Measurements from ENCODE around the gene PAMR1.

PAMR1 gene

DNA sequence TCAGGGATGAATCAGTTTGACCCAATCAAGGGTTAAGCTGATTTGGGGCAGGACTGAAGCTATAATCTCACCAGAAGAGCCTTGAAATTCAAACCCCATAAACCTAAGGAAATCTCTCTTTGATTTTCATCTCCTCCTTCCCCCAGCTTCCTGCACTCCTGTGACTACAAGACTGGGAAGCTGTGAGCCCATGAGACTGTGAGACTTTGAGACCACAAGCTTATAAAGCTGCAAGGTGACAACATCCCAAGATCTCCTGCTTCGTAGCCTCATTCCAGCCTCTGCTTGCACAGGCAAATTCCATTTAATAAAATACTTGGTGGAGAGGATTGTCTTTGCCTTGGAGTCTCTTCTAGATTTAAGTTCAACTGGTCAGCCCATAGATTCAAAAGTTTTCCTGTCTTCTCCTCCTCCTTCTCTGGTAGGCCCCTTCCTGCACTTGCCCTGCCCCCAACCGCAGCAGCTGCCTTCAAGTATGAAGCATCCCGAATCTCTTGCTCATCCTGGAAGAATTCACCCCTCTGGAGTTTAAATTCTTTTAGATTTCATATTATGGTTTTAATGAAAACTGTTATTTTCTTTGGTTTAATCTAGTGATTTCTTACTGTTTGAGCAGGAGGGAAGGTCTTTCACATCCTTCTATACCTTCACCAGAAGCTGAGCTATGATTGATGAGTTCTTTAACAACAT lies 42.1 kb downstream of the PAMR1 start:
- in situ Hi-C loops (cut with MboI; ENCODE audit: low sequenced_read_pairs, unreplicated experiment): no loop called here
- TF ChIP-seq, protein P1, sequence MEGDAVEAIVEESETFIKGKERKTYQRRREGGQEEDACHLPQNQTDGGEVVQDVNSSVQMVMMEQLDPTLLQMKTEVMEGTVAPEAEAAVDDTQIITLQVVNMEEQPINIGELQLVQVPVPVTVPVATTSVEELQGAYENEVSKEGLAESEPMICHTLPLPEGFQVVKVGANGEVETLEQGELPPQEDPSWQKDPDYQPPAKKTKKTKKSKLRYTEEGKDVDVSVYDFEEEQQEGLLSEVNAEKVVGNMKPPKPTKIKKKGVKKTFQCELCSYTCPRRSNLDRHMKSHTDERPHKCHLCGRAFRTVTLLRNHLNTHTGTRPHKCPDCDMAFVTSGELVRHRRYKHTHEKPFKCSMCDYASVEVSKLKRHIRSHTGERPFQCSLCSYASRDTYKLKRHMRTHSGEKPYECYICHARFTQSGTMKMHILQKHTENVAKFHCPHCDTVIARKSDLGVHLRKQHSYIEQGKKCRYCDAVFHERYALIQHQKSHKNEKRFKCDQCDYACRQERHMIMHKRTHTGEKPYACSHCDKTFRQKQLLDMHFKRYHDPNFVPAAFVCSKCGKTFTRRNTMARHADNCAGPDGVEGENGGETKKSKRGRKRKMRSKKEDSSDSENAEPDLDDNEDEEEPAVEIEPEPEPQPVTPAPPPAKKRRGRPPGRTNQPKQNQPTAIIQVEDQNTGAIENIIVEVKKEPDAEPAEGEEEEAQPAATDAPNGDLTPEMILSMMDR (IDR thresholded peaks at IDR 0.05; ENCODE audit: borderline replicate concordance, control extremely low read depth, extremely low read depth, insufficient read depth, missing control alignments): no peak
- DNase-seq (ENCODE audit: low spot score): no peak

DNA sequence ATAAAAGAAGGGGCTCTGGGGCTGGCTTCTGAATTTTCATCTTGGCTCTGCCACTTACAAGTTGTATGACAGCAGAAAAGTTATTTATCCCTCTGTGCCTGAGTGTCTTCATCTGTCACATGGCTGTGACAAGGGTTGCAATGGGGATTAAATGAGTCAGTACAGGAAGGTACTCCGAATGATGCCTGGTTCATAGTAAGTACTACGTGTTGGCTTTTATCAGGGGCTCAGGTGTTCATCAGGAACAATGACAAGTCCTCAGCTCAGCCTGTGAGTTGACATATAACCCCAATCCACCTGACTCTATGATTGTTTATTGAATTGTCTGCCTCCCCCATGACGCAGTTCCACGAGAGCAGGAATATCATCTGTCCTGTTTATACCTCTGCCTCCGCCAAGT lies 45.7 kb downstream of the PAMR1 start:
- TF ChIP-seq, protein P1 (IDR thresholded peaks at IDR 0.05; ENCODE audit: borderline replicate concordance, control extremely low read depth, extremely low read depth, insufficient read depth, missing control alignments): no peak
- in situ Hi-C loops (cut with MboI; ENCODE audit: low sequenced_read_pairs, unreplicated experiment): no loop called here
- DNase-seq (ENCODE audit: low spot score): no peak

DNA sequence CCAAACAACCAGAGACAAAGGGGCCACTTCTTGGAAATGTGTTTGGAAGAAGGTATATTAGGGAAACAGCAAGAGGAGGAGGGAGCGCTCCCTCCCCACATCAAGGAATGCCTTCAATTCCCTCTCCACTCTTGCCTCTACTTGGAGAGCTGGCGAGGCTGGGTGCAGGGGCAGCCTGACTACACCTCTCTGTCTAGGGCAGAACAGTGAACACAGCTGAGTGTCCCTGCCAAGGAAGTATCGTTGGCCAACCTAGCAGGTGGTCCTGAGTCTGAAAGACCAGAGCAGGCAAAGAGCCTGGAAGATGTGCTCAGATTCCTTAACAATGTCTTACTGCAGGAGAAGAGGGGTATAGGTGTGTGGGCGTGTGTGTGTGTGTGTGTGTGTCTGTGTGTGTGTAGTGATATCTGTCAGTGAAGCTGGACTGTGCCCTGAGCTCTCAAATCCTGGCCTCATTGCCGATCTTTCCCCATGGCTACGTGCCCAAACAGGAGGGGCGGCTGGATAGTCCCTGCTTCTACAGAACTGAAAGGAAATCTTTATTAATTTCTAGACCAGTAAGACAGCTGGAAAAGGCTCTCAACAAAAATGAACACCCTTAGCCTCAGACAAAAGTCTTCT lies 46.8 kb downstream of the PAMR1 start:
- TF ChIP-seq, protein P1 (IDR thresholded peaks at IDR 0.05; ENCODE audit: borderline replicate concordance, control extremely low read depth, extremely low read depth, insufficient read depth, missing control alignments): no peak
- DNase-seq (ENCODE audit: low spot score): no peak
- in situ Hi-C loops (cut with MboI; ENCODE audit: low sequenced_read_pairs, unreplicated experiment): no loop called here

DNA sequence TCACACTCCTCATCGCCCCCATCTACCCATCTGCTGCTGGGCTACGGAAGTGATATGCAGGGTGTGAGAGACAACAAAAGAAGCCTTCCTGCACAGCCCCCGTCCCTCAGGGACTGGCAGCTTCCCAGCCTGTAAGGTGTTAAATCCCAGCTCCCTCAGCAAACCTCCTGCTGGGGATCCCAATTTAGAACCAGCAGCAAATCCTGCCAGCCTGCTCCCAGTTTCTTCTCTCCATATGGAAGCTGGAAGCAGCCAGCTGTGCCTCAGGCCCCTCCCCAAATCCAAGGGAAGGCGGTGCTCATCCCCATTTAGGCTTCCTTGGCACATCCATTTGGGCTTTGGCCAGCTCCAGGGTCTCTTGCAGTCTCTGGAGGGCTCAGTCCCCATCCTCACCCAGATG lies 47.5 kb downstream of the PAMR1 start:
- in situ Hi-C loops (cut with MboI; ENCODE audit: low sequenced_read_pairs, unreplicated experiment): no loop called here

DNA sequence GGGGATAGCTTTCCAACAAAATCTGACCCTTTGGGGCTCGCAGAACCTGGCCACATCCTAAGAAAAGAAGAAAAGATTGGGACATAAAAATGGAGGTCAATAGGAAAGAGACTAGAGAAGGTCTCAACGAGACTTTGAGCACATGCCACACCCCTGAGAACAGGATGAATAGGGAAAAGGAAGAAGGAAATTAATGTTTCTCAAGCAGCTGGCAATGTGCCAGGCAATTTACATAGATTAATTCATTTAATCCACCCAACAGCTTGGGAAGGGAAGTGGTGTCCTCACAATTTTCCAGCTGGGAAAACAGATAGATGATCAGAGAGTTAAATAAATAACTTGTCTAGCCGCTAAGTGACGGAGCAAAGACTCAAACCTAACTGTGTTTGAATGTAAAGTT lies 50.7 kb downstream of the PAMR1 start:
- no peak for DNase-seq (ENCODE audit: low spot score)
- TF ChIP-seq, protein P1 (IDR thresholded peaks at IDR 0.05; ENCODE audit: borderline replicate concordance, control extremely low read depth, extremely low read depth, insufficient read depth, missing control alignments): no peak
- in situ Hi-C loops (cut with MboI; ENCODE audit: low sequenced_read_pairs, unreplicated experiment): no loop called here

More for the DNA sequence above, 47.5 kb downstream of the PAMR1 start:
- no peak for DNase-seq (ENCODE audit: low spot score)
- TF ChIP-seq, protein P1 (IDR thresholded peaks at IDR 0.05; ENCODE audit: borderline replicate concordance, control extremely low read depth, extremely low read depth, insufficient read depth, missing control alignments): no peak

DNA sequence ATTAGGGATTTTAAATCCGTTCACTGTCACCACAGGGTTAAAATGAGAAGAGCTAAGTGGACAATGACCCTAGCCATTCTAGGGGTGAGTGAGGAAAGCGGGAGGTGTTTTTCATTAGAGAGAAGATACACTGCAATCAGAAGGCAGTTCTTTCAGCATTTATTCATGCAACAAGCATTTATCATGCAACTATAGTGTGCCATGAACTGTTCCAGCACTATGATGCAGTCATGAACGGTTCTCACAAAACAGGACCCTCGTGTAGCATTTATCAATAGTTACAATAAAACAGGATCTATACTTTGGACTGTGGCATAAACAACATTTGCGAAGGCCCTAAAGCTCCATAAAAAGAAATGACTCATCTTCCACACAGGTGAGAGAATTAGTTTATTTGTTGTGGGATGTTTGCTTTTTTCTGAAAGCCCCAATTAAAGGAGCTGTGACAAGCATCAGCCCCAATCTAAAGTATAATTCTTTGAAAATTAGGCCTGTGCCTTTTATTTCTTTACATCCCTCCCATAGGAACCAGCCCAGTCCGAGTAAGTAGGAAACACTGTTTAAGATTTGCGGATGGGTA lies 51.5 kb downstream of the PAMR1 start:
- DNase-seq (ENCODE audit: low spot score): no peak
- in situ Hi-C loops (cut with MboI; ENCODE audit: low sequenced_read_pairs, unreplicated experiment): no loop called here
- TF ChIP-seq, protein P1 (IDR thresholded peaks at IDR 0.05; ENCODE audit: borderline replicate concordance, control extremely low read depth, extremely low read depth, insufficient read depth, missing control alignments): no peak

All from GM13976 (cell line).